ENCODE results near the gene AK1. TPM values are rescaled to one million over a fixed set of nuclear protein-coding genes. Genes with fewer than 3 reads are reported as not detected.
"Not testable (repeated sequence)": the region's sequence is repeated elsewhere in the genome, so short reads cannot be mapped to it uniquely, and the experiment has no call there.

The AK1 gene
- total RNA-seq, 1 donor from 2014 or later = 25.7 TPM

GRCh38 chr9:127886401-127886972 is 9.0 kb upstream of the AK1 start:
- FAIRE-seq (no peak), DNase-seq (ENCODE audit: low spot score in 2 of 2) (no peak)

- FAIRE-seq = no peak
- no peak for DNase-seq (ENCODE audit: low spot score in 2 of 2)
Measured at GRCh38 chr9:127885508-127886281, 8.2 kb upstream of the AK1 start.

- FAIRE-seq (no peak), DNase-seq (ENCODE audit: low spot score in 2 of 2) (no peak)
Measured at GRCh38 chr9:127884976-127885490, 7.6 kb upstream of the AK1 start.

GRCh38 chr9:127884427-127884911 is 7.0 kb upstream of the AK1 start:
- FAIRE-seq (no peak), DNase-seq (ENCODE audit: low spot score in 2 of 2) (no peak)

- DNase-seq (ENCODE audit: low spot score in 2 of 2) (no peak), FAIRE-seq (no peak)
Measured at GRCh38 chr9:127883959-127884358, 6.5 kb upstream of the AK1 start.

- not testable (repeated sequence) for DNase-seq (ENCODE audit: low spot score in 2 of 2); FAIRE-seq
Measured at GRCh38 chr9:127881715-127882114, 4.2 kb upstream of the AK1 start.

GRCh38 chr9:127880143-127880542 is 2.7 kb upstream of the AK1 start:
- DNase-seq (ENCODE audit: low spot score in 2 of 2) (no peak), FAIRE-seq (no peak)

GRCh38 chr9:127878652-127879390 is 1.3 kb upstream of the AK1 start:
- DNase-seq (ENCODE audit: low spot score in 2 of 2) (no peak), FAIRE-seq (no peak)

GRCh38 chr9:127878001-127878651 is 651 bp upstream of the AK1 start:
- FAIRE-seq (no peak), DNase-seq (ENCODE audit: low spot score in 2 of 2) (no peak)

GRCh38 chr9:127876764-127877562 is 512 bp downstream of the AK1 start:
- FAIRE-seq (no peak), DNase-seq (ENCODE audit: low spot score in 2 of 2) (no peak)

- FAIRE-seq = no peak
- DNase-seq (ENCODE audit: low spot score in 2 of 2) = no peak
Measured at GRCh38 chr9:127876026-127876763, 1.3 kb downstream of the AK1 start.

GRCh38 chr9:127875306-127875966 is 2.0 kb downstream of the AK1 start:
- no peak for DNase-seq (ENCODE audit: low spot score in 2 of 2)
- FAIRE-seq = no peak

- DNase-seq (ENCODE audit: low spot score in 2 of 2) (no peak), FAIRE-seq (no peak)
Measured at GRCh38 chr9:127874301-127875221, 2.9 kb downstream of the AK1 start.

- FAIRE-seq (no peak), DNase-seq (ENCODE audit: low spot score in 2 of 2) (peak; percentile 78 to 84)
Measured at GRCh38 chr9:127873886-127874285, 3.6 kb downstream of the AK1 start.

- FAIRE-seq = no peak
- no peak for DNase-seq (ENCODE audit: low spot score in 2 of 2)
Measured at GRCh38 chr9:127873223-127873691, 4.2 kb downstream of the AK1 start.

- no peak for DNase-seq (ENCODE audit: low spot score in 2 of 2)
- no peak for FAIRE-seq
Measured at GRCh38 chr9:127872369-127873222, 4.9 kb downstream of the AK1 start.
